T follicular helper cell (primary cell): Measurements from ENCODE around the gene IFI27L1.
"Not testable (repeated sequence)": the region's sequence is repeated elsewhere in the genome, so short reads cannot be mapped to it uniquely, and the experiment has no call there.

ENCODE experiments used
- DNase-seq: peaks from one replicate; pipeline ENCODE4 v3.0.0-alpha.2; 2020; ENCODE audit warnings: low read depth

Gene IFI27L1

DNA sequence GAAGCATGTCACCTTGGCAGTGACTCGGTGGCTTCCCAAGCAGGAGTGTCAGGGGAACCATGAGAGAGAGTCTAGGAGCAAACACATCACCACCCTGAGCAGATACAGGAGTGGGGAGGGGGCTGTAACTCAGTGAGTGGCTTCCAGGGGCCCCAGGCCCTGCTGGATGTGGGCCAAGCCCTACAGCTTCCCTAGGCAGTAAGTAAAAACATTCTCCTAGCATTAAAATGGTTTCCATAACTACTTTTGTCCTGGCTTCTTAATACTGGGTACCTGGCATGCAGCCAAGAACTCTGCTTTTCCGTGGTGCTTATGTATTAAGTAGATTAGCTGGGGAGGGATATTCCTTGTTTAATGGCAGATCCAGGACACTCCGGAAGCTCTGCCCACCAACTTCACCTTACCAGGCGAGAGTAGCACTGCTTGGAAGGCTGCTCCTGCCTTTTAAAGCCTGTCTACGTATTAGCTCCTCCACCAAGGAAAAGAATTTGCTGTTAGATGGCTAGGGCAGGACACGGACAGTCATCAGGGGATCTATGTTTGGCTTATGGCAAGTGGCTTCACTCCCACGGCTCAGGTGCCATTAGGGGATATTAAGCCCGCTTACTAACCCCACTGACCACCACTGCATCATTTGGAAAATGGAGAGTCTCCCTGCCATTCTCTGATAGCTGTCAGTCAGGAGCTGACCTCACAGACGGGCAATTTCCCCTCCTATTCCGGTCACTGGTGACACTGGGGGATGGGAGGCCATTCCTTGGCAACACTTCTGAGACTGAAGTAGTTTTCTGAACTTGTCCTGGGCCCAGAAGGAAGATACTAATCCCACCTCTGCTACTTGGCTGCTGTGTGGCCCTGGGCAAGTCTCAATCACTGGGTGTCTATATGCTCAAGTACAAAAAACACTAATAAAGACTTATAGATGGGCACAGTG lies 32.2 kb upstream of the IFI27L1 start:
- DNase-seq, result no peak

DNA sequence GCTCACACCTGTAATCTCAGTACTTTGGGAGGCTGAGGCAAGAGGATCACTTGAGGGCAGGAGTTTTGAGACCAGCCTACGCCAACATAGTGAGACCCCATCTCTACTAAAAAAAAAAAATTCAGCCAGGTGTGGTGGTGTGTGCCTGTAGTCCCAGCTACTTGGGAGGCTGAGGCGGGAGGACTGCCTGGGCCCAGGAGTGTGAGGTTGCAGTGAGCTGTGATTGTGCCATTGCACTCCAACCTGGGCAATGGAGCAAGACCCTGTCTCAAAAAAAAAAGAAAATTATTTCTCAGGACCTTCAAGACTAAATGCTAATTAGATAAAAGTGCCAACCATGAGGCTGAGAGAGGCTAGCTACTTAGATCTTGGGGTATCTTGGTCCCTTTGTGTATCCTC lies 31.5 kb upstream of the IFI27L1 start:
- DNase-seq, result no peak

DNA sequence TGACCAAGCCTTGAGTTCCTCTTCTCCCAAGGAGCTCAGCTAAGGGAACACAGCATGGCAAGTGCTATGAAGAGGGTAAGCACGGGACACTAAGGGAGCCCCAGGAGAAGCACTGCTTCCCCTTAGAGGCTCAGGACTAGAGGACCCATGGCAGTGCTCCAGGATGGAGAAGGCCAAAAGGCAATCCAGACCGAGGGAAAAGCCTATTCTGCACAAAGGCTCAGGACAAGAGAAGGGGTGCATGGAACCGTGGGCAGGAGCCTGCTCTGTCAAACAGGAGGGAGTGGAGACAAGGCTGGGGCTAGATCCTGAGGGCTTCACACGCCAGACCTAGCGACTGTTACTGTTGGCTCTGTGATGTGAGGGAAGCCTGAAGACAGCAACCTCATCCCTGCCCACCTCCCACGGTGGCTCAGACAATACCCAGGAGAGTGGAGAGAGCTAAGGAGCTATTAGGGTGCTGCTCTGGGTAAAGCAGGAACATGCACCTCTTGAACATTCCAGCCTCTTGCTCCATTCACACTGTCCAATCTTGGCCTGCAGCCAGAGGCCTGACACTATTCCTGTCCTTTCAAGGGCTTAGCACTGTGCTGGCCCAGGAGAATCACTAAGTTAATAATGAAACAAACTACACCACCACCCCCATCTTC lies 30.8 kb upstream of the IFI27L1 start:
- DNase-seq, result no peak

- DNase-seq, result no peak
Observed at GRCh38 chr14:94051115-94051514, 30.0 kb upstream of the IFI27L1 start.

DNA sequence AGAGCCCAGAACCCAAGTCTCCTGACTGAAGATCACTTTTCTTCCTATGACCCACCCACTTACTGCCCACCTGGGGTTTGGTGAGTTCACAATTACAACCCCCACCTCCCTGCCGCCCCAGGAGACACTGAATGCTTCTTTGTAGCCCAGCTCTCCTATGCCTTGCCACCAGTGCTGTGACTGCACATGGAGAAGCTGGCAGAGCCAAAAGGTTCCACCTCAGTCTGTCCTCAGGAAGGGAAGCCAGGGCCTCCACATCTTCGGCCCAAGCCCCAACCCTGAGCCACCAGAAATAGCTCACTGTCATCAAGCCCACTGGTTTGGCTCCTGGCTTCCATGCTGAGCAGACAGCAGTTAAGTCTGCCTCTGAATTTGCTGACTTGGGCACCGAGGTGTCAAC lies 29.3 kb upstream of the IFI27L1 start:
- DNase-seq, result no peak

DNA sequence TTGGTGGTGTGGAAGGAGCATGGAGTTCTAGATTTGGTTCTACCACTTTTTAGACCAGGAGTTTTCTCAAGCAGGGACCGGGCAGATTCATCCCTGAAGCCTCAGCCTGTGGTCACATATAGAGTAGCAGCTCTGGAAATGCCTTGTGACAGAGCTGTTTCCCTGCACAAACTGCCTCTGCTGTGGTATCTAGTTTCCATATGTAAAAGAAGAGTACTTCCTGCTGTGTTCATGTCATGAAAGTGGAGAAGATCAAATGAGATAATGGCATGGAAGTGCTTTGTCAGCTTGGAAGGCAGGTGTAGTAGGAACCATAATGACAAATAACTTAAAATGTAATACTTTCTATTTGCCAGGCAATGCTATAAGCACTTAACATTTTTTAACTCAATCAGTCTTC lies 28.9 kb upstream of the IFI27L1 start:
- DNase-seq, result no peak

- no peak for DNase-seq
Observed at GRCh38 chr14:94052662-94053061, 28.4 kb upstream of the IFI27L1 start.

DNA sequence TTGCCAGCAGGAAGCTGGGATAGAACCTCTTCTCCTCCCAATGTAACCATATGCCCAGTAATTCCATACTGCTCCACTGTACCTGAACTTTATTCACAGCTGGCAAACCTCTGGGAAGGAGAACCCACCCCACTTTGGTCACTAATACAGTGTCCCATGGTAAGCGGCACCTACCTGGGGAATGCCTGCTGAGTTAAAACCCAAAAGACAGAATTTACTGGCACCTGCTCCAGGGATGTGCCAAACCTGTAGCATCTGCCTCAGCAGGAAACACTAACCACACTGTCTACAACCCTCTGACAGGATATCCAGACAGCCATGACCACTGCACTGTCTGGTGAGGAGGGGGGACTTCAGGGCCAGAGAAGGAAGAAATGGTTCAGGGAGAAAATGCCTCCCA lies 26.7 kb upstream of the IFI27L1 start:
- DNase-seq, result no peak

DNA sequence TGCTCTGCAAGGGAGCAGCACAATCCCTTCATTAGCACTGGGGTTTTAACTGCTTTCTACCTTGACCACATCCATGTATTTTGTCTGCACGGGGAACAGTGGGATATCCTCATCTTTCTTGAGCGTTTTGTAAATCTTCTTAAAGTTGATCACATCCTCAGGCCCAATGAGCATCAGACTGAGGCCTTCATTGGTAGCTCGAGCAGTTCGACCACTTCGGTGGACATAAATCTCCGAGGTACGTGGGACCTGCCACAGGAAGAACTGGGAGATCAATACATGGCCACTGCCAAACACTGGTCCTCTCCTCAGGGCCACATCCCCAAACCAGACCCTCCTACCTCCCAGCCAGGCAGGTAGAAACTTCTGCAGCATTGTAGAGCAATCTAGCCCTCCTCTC lies 26.2 kb upstream of the IFI27L1 start:
- DNase-seq, result no peak

DNA sequence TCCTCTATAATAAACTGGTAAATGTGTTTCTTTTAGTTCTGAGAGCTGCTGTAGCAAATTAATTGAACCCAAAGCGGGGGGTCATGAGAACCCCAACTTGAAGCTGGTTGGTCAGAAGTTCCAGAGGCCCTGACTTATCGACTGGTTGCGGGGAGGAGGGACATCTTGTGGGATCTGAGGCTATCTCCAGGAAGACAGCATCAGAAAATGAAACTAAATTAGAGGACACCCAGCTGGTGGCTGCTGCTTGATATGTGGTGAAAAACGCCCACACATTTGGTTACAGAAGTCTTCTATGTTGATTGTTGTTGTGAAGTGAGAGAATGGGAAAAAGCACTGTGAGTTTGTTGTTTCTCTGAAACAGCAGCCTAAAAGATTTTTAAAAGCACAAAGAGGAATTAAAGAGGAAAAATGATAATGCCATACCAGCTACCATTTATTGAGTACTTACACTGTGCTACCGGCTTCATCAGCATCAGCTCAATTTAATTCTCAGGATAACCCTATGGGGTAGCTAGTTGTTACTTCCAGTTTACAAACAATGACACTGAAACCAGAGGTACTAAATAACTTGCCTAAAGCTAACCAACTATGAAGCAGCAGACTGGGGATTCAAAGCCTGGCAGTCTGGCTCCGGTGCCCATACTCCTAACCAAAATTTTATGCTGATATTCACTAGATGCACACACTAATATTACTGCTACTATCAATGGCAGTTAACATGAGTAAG lies 24.4 kb upstream of the IFI27L1 start:
- DNase-seq, result no peak

- DNase-seq, result no peak
Observed at GRCh38 chr14:94058128-94058673, 22.9 kb upstream of the IFI27L1 start.

DNA sequence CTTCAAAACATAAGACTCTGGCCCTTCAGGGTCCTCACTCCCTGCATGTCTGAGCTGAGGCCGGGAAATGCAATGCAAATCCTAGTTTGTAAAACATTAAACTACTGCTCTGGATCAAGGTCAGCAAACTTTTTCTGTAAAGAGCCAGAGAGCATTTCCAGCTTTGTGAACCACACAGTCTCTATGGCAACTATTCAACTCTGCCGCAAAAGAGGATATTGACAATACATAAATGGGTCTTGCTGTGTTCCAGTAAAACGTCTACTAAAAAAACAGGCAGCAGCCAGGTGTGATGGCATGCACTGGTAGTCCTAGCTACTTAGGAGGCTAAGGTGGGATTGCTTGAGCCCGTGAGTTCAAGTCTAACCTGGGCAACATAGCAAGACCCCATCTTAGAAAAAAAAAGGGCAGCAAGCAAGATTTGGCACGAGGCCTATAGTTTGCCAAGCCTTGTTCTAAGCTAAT lies 22.4 kb upstream of the IFI27L1 start:
- no peak for DNase-seq

- DNase-seq, result no peak
Observed at GRCh38 chr14:94059998-94060397, 21.1 kb upstream of the IFI27L1 start.

DNA sequence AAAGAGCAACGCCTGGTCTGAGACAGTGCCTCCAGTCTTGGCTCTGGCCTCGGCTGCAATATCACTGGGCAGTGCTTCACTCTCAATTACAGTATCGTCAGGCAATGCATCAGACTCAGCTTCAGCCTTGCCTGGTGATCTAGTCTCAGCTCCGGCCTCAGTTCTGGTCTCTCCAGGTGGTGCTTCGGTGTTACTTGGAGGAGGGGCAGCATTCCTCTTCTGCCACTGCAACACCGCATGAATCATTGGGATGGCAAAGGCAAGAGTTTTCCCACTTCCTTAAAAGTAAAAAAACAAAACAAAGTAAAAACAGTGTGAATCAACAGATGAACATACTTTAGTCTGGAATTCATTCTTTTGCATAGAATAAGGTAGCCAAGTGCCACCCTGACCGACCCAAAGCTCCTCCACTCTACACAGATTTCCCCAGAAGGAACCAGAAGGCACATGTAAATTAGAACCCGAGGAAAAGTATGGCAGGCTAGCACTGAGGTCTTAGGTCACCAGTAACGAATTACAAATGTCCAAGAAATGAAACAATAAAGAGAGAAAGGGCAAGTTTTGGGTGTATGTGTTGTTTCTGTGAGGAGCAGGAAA lies 18.7 kb upstream of the IFI27L1 start:
- DNase-seq, result no peak

GRCh38 chr14:94066089-94066676 lies 14.9 kb upstream of the IFI27L1 start:
- DNase-seq, result no peak

DNA sequence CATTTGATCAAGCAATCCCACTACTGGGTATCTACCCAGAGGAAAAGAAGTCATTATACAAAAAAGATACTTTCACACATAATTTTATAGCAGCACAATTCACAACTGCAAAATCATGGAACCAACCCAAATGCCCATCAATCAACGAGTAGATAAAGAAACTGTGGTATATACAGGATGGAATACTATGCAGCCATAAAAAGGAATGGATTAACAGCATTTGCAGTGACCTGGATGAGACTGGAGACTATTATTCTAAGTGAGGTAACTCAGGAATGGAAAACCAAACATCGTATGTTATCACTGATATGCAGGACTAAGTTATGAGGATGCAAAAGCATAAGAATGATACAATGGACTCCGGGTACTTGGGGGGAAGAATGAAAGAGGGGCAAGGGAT lies 9.0 kb upstream of the IFI27L1 start:
- not testable (repeated sequence) for DNase-seq

DNA sequence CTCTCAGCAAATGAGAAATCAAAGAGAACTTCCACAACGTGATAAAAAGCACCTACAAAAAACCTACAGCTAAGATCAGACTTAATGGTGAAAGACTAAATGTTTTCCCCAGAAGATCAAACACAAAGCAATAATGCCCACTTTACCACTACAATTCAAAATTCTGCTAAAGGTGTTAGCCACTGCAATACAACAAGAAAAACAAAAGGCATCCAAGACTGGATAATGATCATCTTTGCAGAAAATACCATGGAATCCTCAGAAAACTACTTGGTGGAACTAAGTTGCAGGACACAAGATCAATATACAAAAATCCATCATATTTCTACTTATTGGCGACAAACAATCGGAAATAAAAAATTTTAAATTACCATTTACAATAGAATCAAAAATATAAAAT lies 6.6 kb upstream of the IFI27L1 start:
- no peak for DNase-seq

GRCh38 chr14:94075008-94075407 lies 6.1 kb upstream of the IFI27L1 start:
- no peak for DNase-seq

- DNase-seq, result no peak
Observed at GRCh38 chr14:94077111-94077821, 3.8 kb upstream of the IFI27L1 start.

DNA sequence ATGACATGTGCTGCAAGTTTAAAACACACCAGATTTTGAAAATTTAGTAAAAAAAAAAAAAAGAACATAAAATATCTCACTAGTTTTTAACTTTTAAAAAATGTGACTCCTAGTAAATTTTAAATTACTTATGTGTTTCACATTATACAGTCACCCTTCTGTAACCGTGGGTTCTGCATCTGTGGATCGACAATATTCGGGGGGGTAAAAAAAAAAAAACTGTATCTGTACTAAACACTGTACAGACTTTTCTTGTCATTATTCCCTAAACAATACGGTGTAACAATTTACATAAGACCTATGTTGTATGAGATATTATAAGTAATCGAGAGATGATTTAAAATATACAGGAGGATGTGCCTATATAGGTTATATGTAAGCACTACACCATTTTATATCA lies 3.3 kb upstream of the IFI27L1 start:
- no peak for DNase-seq
